ENCODE measurements around the gene RBPJ.

The RBPJ gene

DNA sequence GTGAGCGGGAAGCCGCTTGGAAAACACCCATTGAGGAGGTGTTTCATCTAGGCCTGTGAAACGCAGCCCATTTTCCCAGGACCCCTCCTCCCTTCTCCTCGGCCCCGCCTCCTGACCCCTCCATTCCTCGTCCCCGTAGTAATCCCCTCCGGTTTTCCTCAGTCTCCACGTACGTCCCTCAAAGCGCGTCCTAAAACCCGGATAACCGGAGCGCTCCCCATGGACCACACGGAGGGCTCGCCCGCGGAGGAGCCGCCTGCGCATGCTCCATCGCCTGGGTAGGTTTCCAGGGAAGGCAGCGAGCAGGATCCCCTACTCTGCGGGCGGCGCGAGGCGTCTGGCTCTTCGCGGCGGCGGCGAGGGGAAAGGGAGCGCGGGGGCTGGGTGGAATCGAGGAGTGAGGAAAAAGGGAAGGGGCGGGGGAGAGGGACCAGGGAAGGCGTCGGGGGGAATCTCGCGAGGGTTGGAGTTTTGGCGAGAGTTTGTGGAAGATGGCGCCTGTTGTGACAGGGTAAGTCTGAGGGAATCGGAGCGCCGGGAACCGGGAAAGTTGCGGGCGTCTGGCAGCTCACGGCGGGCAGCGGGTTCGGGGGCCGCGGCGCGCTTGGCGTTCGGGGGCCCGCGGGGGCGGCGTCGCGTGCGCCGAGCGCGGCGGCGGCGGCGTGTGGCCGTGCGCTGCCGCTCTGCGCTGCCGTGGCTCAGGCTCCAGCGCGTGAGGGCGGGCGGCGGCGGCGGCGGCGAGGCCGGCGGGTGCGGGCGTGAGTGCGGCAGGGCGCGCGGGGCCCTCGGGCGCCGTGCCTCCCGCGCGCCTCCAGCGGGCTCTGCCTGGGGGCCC lies at the start of gene RBPJ:
RBPJ (plus strand) TSS at position 477 of the 835 bp plus-strand sequence; CDS start at position 492, 15 bp downstream.
- FAIRE-seq, result peak; percentile 68

DNA sequence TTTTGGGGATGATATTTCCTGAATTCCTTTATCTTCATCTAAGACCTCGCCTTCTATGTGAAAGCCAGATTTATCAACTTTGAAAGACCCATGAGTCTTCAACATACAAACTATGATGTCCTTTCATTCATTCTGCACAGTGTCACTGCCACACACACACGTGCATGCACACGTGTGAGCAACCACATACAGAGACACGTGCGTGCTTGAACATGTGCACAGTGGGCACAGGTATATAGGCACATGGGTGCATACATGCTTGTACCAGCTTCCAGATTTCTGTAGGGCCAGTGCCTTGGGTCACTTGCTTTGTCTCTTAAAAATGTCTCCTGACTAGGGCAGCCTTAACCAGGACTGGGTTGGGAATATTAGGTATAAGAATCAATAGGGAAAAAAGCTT lies 49.1 kb upstream of the RBPJ start:
- no peak for FAIRE-seq

- FAIRE-seq, result no peak
These were observed 47.9 kb upstream of the RBPJ start for GRCh38 chr4:26272654-26273615.

DNA sequence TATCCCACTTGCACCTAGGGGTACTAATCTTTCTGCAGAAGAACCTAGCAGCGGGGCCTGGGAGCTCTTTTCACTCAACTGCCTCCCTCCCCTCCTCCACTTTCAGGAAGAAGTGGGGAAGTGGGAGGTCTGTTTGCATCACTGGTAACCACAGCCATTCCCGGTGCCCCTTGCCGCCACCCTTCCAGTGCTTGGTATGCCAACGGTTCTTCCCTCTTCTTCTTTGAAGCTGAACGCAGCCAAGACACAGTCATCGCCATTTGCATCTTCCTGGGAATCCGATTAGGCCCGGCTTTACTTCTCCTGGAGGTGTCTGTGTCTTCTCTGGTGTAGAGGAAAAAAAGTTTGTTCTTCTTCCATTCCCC lies 47.2 kb upstream of the RBPJ start:
- no peak for FAIRE-seq

DNA sequence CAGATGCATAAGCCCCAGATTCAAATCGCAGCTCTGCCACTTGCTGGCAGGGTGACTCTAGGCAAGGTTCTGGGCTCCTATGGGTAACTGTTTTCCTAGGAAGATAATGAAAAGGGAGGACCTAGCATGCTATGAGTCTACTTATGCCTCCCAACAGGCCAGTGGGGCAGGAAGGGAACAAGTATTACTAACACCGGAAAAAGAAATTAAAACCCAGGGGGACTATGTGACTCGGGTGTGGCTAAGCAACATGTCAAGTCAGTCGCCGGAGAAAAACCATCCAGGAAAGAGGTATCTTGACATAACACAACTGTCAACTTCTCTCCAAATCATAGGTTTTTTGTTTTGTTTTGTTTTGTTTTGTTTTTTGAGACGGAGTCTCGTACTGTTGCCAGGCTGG lies 45.5 kb upstream of the RBPJ start:
- no peak for FAIRE-seq

DNA sequence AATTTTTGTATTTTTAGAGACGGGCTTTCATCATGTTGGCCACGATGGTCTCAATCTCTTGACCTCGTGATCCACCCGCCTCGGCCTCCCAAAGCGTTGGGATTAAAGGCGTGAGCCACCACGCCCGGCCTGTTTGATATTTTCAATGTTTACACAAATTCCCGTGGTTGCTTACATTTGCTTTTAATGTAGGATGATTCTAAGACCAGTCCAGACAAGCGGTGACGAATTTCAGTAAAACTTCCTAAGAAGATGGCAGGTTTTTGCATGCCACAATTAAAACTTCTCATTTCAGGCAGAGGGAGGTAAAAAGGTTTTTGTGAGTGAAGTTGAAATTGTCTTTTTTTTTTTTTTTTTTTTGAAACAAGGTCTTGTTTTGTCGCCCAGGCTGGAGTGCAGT lies 41.4 kb upstream of the RBPJ start:
- FAIRE-seq, result no peak

GRCh38 chr4:26281881-26282280 lies 38.9 kb upstream of the RBPJ start:
- FAIRE-seq, result no peak

DNA sequence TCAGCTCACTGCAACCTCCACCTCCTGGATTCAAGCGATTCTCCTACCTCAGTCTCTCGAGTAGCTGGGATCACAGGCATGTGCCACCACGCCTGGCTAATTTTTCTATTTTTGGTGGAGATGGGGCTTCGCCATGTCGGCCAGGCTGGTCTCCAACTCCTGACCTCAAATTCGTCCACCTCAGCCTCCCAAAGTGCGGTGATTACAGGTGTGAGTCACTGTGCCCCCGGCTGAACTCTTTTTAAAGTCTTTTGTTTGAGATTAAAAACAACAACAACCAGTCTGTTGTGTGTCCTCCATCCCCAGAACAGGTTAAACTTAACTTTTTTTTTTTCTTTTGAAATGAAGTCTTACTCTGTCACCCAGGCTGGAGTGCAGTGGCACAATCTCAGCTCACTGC lies 36.3 kb upstream of the RBPJ start:
- FAIRE-seq, result no peak

DNA sequence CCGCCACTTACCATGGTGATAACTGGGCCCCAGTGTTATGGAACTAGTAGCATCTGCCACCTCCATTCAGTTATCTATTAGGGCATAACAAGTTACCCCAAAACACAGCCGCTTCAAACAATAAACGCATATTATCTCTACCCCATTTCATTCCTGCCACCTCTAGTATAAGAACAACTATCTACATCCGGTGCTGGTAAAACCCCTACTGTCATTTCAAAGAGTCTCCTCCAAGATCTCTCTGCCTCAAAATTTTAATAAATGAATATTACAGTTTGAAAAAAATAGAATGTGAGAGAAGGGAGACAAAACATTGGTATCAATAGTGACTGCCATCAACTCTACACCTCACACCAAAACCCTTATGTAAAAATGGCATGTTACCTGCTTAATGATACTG lies 35.5 kb upstream of the RBPJ start:
- FAIRE-seq, result no peak

- FAIRE-seq, result no peak
These were observed 33.1 kb upstream of the RBPJ start for GRCh38 chr4:26287756-26288155.

DNA sequence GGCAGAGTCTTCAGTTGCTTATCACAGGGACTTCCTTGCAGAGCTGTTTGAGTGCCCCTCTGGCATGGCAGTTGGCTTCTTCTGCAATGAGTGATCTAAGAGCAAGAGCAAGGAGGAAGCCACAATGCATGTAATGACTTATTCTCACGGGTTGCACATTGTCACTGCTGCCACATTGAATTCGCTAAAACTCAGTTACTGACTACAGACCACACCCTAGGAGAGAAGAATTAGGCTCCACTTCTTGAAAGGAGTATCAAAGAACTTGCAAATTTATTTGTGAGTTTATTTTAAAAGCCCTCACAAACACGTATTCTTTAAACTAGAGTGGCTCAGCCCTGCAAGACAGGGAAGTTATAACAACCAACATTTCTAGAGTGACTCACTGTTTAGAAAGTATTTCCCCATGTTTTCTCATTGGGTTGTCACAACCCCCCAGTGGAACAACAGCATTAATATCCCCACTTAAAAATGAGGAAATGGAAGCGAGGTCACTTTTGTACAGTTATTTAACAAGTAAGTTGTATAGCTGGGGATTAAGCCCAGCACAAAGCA lies 32.4 kb upstream of the RBPJ start:
- FAIRE-seq, result no peak

GRCh38 chr4:26289401-26289800 lies 31.4 kb upstream of the RBPJ start:
- no peak for FAIRE-seq

GRCh38 chr4:26290321-26290720 lies 30.5 kb upstream of the RBPJ start:
- no peak for FAIRE-seq

- FAIRE-seq, result no peak
These were observed 25.9 kb upstream of the RBPJ start for GRCh38 chr4:26294904-26295303.

DNA sequence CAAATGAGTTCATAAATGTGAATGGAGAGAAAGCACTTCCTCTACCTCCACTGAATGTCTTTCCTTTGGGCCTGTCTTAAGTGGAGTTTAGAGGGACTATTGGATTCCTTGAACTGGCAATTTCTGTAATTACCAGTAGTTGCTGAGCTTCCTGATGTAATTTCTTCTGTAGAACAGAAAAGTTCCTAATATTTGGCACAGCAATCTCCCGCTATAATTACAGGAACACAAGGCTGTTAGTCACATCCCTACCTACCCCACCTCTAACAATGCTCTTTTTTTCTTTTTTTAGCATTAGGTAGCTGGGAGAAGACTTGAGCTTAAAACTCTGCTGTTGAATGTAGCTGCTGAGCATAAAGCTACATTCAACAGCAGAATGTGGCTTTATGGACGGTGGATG lies 24.8 kb upstream of the RBPJ start:
- FAIRE-seq, result no peak

DNA sequence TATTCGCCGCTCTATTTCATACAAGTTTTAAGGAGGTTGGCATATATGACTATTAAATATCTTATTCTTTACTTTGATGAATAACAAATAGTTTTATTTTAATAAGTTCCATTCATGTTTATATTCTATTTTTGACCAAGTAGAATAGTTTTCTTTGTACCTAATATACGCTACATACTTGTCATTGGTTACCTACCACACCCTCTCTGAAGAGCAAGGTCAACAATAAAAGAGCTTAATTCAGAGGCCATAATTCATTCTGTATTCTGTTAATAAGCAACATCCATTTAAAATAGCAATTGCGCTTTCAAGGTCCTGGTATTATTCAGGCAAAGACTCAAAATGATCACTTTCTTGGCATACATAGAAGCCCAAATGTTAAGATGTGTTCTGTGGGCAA lies 24.3 kb upstream of the RBPJ start:
- FAIRE-seq, result no peak

- no peak for FAIRE-seq
These were observed 23.6 kb upstream of the RBPJ start for GRCh38 chr4:26297219-26297618.

DNA sequence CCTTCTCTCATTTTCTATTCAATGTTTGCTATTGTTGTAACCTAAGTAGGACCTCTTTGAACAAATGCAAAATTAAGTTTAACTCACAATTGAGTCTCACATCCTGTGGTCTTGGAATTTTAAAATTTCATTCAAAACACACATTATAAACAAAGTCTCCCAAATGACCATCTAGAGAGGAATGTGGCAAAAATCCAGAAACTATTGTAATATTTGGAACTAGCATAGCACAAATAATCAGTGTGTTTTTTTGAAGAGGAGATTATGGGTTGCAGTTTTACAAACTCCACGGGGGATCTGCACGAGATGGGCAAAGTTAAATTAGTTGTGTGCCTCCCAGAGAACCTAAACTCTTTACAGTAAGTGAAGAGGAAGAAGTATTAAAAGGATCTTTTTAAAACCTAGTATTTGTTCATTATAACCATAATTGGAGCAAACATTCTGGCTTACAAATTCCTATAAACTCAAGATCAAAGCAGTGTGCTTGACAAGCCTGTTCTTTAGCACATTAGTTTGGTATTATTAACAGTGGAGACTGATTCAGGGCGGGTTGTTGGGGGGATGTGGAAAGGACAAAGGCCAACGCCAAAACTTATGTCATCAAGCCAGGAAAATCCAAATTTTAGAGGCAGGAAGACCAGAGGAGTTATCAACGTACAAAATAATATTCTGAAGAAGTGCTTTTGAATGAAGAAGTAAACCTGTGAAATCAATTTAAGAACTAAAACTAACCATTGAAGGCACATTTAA lies 22.4 kb upstream of the RBPJ start:
- no peak for FAIRE-seq

DNA sequence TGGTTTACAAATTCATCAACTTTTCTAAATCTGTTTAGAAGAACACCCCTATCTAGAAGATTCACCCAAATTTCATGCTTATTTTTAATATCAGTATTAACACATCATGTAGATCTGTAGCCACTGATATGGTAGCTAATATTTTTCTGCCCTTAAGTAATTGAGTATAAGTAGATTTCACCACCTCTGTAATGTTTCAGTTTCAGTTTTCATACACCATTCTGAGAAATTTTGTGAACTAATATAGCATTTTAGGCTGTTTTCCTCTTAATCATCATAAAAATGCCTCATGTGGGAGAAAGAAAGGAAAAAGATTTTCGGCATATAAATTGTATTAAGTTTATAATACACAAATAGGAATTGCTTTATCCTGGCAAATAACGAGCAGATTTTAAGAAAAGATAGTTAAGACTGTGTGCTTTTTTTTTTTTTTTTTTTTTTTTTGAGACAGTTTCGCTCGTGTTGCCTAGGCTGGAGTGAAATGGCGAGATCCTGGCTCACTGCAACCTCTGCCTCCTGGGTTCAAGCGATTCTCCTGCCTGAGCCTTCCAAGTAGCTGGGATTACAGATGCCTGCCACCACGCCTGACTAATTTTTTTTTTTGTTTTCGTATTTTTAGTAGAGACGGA lies 21.4 kb upstream of the RBPJ start:
- FAIRE-seq, result no peak

DNA sequence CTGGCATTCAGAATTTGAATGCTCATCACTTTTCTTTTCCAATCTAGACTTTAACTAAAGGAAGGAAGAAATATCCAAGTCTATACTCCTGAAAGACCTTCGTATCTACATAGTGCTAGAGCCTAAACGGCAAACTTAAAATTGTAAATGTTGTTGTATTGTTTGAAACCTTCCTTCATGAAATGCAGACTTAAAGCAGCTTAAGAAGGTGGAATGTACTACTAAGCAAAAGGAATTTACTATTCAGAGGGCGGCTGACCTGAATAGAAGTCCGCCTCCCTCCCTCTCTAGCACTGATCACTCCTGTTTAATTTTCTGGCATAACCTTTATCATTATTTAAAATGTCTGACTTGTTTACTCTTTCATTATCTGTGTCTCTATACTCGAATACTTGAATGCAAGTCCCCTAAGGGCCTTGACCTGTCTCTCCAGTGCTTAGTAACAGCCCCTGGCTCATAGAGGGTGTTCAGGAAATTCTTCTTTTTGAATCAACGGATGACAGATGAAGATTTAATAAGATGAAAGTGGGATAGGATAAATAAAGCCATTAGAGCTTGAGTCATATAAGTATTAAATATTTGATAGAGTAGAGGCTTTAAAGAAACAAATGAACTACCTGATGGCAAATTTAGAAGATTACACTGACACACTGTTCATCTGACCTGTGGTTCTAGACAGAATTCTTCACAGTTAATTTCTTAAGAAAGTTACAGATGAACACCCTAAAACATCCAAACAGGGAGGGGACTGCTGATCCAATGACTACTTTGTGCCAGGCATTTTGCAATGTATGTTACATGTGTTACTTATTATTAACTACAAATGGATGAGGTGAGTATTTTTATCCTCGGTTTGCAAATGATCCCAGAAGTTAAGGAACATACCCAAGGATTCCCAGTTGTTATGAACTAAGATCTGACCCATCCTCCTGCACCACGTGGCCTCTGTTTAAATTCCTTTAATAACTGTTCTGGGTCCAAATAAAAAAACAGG lies 20.2 kb upstream of the RBPJ start:
- no peak for FAIRE-seq

All from A204.1 (cell line).